NCI-H1048 (cell line): ENCODE results near the gene DMPK.

Experiments
- DNase-seq: peaks from one replicate; lab custom pipeline; 2025; lab: John Stamatoyannopoulos, UW

DMPK gene, protein sequence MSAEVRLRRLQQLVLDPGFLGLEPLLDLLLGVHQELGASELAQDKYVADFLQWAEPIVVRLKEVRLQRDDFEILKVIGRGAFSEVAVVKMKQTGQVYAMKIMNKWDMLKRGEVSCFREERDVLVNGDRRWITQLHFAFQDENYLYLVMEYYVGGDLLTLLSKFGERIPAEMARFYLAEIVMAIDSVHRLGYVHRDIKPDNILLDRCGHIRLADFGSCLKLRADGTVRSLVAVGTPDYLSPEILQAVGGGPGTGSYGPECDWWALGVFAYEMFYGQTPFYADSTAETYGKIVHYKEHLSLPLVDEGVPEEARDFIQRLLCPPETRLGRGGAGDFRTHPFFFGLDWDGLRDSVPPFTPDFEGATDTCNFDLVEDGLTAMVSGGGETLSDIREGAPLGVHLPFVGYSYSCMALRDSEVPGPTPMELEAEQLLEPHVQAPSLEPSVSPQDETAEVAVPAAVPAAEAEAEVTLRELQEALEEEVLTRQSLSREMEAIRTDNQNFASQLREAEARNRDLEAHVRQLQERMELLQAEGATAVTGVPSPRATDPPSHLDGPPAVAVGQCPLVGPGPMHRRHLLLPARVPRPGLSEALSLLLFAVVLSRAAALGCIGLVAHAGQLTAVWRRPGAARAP

DNA sequence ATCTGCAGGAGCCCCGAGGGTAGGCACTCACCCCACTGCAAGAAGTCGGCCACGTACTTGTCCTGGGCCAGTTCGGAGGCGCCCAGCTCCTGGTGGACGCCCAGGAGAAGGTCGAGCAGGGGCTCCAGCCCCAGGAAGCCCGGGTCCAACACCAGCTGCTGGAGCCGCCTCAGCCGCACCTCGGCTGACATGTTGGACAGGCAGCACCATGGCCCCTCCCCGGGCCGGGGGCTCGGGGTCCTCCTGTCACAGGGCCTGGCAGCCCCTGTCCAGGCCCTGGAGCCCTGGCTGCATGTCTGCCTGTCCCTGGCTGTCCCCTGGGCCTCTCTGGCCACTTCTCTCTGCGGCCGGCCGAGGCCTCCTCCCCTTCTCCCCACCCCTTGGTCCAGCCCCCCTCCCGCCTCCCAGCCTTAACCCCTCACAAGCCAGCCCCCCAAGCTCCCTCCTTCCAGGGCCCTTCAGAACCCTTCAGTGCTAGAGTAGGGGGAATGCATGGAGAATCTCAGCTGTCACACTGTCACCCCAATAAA lies at the start of gene DMPK:
Gene DMPK, minus strand, starts transcription at position 329 of the 530 bp plus-strand sequence. Its CDS starts 138 bp downstream, at position 191.
- DNase-seq = no peak

- no peak for DNase-seq
These were observed 46.7 kb upstream of the DMPK start for GRCh38 chr19:45828945-45829344.

DNA sequence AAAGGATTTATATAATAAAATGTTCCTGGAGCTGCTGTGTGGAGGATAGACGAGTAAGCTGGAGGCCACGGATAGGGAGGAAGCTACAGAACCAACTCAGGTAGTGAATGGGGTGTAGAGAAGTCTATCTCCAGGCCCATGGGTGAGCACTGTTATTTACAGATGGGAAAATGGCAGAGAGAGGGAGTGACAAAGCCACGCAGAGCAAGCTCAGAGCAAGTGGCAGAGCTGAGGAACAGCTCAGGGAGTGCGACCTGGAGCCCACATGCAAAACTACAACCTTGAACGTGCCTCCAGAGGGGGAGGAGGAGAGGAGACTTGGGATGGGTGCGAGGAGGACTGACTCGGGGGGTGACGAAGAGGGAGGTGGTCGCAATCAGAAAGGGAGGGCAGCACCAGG lies 46.2 kb upstream of the DMPK start:
- DNase-seq = no peak

- no peak for DNase-seq
These were observed 45.3 kb upstream of the DMPK start for GRCh38 chr19:45827459-45828093.

GRCh38 chr19:45826934-45827333 lies 44.6 kb upstream of the DMPK start:
- no peak for DNase-seq

DNA sequence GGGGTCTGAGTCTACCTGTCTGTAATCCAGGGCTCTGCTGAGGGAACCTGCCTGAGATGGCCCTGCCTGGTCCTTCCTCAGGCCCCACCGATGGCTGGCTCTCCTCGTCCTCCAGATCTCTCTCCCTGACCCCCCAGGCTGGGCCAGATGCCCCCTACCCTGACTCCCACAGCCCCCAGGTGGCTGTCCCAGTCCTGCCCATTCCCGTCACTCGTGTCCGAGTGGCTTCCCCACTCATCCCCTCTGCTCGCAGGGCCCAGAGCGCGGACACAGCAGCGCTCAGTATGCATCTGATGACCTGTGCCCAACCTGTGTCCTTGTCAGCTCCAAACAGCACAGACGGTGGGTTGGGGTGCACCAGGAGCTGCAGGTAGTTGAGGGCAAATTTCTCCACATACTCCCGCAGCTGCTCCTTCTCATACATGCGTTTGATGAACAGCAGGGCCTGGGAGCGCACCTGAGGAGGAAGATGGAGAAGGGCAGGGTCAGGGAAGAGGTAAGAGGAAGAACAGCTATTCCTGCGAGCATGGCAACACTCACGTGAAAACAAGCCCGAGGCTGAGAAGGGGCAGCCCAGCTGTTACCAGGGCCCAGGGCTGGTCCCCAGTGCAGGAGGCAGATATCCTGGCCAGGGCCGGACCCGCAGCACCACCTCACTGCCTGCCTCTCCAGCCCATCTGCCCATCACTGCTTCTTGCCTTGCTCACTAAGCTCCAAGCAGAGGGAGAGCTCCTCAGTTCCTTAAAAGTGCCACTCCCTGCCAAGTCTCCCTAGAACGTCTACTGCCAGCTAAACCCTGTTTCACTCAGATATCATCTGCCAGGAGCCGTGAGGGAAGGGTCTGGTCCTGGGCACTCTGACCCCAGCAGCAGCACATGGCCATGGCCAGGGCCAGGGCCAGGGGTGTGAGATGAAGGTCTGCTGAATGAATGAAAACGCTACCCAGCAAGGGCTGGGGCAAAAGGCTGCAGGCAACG lies 43.9 kb upstream of the DMPK start:
- no peak for DNase-seq

DNA sequence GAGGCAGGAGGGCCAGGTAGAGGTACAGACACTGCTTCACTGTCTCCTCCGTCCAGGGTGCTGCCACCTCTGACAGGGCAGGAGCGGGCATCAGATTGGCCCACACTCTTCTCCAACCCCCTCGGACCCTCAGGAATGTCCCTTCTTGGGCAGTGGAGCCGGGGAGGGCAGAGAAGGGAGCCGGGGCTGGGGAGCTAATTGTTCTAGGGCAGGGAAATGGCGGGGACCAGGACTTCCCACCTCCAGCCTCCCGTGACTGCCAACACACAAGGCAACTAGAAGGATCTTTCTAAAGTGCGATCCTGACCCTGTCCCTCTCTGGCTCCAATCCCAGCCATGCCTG lies 42.9 kb upstream of the DMPK start:
- DNase-seq = no peak

GRCh38 chr19:45824531-45825262 lies 42.4 kb upstream of the DMPK start:
- DNase-seq = no peak

- no peak for DNase-seq
These were observed 41.8 kb upstream of the DMPK start for GRCh38 chr19:45824041-45824471.

DNA sequence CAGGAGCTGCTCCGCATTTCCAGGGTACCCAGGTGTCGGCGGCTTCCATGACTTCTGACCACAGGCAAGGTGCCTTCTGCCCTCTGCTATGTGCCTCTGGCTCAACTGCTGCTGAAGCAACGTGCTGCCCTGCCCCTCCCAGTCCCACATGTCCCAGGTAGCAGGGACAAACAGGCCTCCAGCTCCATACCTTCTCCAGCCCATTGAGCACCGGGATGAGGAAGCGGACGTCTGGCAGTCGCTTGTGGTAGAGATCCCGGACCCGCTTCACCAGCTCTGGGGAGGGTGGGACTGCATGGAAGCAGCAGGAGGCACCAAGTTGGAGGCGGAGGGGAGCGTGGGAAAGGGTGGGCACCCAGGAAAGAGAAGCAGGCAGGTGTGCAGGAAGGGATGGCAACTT lies 40.9 kb upstream of the DMPK start:
- no peak for DNase-seq

DNA sequence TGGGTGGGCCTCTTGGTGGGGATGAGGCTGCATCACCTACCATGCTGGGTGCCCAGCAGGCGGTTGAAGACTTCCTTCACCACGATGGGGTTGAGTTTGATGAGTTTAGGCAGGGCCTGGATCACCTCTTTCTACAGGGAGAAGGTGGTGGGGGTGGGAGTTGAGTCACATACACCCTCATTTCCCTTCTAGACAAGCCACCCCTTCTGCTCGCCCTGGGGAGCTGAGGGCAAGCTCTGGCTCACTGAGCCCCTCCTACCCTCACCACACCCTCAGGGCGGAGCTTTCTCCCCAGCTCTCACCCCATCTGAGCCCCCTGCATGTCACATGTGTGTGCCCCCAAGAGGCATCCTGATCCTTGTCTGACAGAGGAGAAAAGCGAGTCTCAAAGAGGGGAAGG lies 40.4 kb upstream of the DMPK start:
- DNase-seq = no peak

DNA sequence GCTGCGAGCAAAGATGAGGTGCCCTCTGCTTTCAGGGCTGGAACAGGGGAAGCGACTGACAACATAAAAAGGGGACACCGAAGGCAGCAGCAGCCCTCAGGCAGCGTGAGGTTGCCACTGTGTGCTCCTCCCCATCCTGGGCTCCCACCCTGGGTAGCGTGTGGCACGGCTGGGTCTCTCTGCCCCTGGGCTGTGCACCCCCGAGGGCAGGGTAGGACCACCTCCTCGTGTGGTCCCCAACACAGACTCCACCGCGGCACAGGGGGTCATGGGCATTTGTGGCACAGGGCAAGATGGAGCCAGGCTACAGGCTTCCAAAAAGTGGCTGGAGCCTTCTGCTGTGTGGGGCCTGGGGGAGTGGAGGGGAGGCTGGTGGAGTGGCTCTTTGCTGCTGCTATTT lies 39.3 kb upstream of the DMPK start:
- DNase-seq = no peak

DNA sequence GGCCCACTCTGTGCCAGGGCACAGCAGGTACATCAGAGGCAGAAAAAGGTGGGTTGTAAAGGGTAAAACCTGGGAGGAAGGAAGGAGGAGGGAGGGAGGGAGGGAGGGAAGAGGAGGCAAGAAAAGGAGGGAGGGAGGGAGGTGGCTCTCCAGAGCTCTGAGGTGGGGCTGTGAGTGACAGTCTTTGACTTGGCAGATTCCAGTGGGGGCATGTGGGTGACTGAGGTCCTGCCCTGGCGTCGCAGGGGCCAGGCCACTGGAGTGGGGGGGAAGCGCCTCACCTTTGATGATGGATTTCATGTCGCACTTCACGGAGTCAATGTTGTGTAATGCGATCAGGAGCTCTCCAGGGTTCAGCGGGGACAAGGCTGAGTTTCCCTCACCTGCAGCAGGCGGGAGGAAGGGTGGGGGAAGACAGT lies 38.8 kb upstream of the DMPK start:
- no peak for DNase-seq

GRCh38 chr19:45820413-45821102 lies 38.3 kb upstream of the DMPK start:
- no peak for DNase-seq

DNA sequence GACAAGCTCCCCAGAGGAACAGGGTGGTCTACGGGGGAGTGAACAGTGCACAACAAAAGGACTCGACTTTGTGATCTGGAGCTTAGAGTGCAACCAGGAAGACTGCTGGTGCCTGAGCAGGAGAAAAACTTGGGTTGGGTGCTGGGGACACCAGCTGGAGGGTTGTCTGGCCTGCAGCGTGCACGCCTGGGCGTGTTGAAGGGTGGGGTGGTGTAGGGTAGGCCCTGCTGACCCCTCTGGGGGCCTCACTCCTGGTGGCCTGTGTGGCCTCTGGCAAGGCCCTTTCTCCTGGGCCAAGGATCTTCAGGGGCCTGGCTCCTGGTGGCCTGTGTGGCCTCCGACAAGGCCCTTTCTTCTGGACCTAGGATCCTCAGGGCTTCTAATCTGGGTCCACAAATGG lies 37.5 kb upstream of the DMPK start:
- no peak for DNase-seq

GRCh38 chr19:45817725-45818301 lies 35.5 kb upstream of the DMPK start:
- no peak for DNase-seq

DNA sequence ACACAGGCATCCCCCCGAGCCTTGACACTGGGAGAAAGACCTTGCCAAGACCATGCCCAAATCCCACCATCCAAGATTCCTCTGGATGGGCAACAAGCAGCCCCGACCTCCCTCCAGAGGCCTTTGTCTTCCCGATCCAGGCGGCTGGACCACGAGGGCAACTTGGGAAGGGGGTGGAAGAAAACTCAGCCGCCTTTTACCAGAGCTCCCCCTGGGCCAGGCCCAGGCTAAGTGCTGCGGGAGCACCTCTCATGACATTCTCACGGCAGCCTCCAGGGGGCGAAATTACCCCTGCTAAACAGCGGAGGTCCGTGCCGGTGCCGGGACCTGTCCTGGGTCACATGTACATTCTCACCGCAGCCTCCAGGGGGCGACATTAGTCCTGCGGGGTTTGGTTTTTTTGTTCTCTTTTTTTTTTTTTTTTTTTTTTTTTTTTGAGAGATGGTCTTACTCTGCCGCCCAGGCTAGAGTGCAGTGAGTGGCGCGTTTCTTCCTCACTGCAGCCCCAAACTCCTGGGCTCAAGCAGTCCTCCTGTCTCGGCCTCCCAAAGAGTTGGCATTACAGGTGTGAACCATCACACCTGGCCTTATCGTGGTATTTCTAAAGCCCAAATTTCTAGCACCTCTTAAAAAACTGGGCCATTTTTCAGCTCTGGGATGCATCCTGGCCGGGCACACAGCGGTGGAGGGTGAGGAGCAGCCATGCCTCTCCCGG lies 34.9 kb upstream of the DMPK start:
- DNase-seq = peak; percentile 85

GRCh38 chr19:45816236-45817009 lies 34.1 kb upstream of the DMPK start:
- DNase-seq = no peak
